HepG2 (cell line): Measurements from ENCODE around the gene MXI1. TPM values are rescaled to one million over a fixed set of nuclear protein-coding genes. Genes with fewer than 3 reads are reported as not detected.

Source experiments
- ARID4A ChIP-seq: sonication (generic); formaldehyde crosslinking; IDR thresholded peaks from 2 replicates; pipeline ENCODE4 v1.5.0; 2020; ENCODE audit warnings: mild to moderate bottlenecking, missing genetic modification reagents, borderline replicate concordance
- ASH2L ChIP-seq: fragments of 300-600, 200-600 bp; sonication (generic); IDR thresholded peaks from 2 replicates; pipeline ENCODE4 v1.7.0; 2017; ENCODE audit warnings: low read depth, mild to moderate bottlenecking, moderate library complexity, mixed read lengths, low read length; ENCODE audit not compliant: insufficient read length
- ATAD3A ChIP-seq: sonication (generic); formaldehyde crosslinking; IDR thresholded peaks from 2 replicates; pipeline ENCODE4 v1.4.0; 2020; ENCODE audit warnings: missing genetic modification reagents
- BCL3 ChIP-seq: sonication (generic); formaldehyde crosslinking; IDR thresholded peaks from 2 replicates; pipeline ENCODE4 v1.5.1; 2020; ENCODE audit warnings: mild to moderate bottlenecking, missing genetic modification reagents, moderate library complexity
- GATAD2A ChIP-seq: IDR thresholded peaks from 2 replicates; pipeline ENCODE4 v1.6.1; 2016
- MAX ChIP-seq: IDR thresholded peaks from 2 replicates; pipeline ENCODE4 v1.6.1; 2012; ENCODE audit warnings: inconsistent platforms
- NFIB ChIP-seq: sonication (generic); formaldehyde crosslinking; IDR thresholded peaks from 2 replicates; pipeline ENCODE4 v1.9.0; 2021; ENCODE audit warnings: missing genetic modification reagents, mild to moderate bottlenecking, borderline replicate concordance
- YEATS4 ChIP-seq: sonication (generic); formaldehyde crosslinking; IDR thresholded peaks from 2 replicates; pipeline ENCODE4 v1.4.0; 2020; ENCODE audit warnings: missing genetic modification reagents, borderline replicate concordance
- ZC3H4 ChIP-seq: sonication (generic); formaldehyde crosslinking; IDR thresholded peaks from 2 replicates; pipeline ENCODE4 v1.4.0; 2020; ENCODE audit warnings: missing genetic modification reagents, borderline replicate concordance
- ZFP91 ChIP-seq: sonication (generic); formaldehyde crosslinking; IDR thresholded peaks from 2 replicates; pipeline ENCODE4 v1.9.0; 2022; ENCODE audit warnings: missing genetic modification reagents, mild to moderate bottlenecking, borderline replicate concordance
- ZNF382 ChIP-seq: sonication (generic); formaldehyde crosslinking; IDR thresholded peaks from 2 replicates; pipeline ENCODE4 v1.5.0; 2020; ENCODE audit warnings: missing genetic modification reagents, mild to moderate bottlenecking, borderline replicate concordance
- ZNF572 ChIP-seq: sonication (generic); formaldehyde crosslinking; IDR thresholded peaks from 2 replicates; pipeline ENCODE4 v1.5.1; 2020; ENCODE audit warnings: mild to moderate bottlenecking, missing genetic modification reagents
- ZNF878 ChIP-seq: sonication (generic); formaldehyde crosslinking; IDR thresholded peaks from 2 replicates; pipeline ENCODE4 v1.8.1; 2023; ENCODE audit warnings: mild to moderate bottlenecking, missing genetic modification reagents, moderate library complexity
- ZSCAN5A ChIP-seq: sonication (generic); formaldehyde crosslinking; IDR thresholded peaks from 2 replicates; pipeline ENCODE4 v1.8.0; 2022; ENCODE audit warnings: mild to moderate bottlenecking, missing genetic modification reagents, borderline replicate concordance
- ZXDC ChIP-seq: sonication (generic); formaldehyde crosslinking; IDR thresholded peaks from 2 replicates; pipeline ENCODE4 v1.5.0; 2020; ENCODE audit warnings: mild to moderate bottlenecking, missing genetic modification reagents
- polyA plus RNA-seq, 8 experiments: library from polyadenylated mRNA; depleted of rRNA in 3 of 8; stranded (reverse) in 7 of 8; unstranded in 1 of 8; fragments of >200 nt; fragmentation: Illumina TruSeq in 4 of 8; extraction: Trizol in 4 of 8; gene quantifications; 2 replicates each; pipeline versions ENCODE4 v1.2.1 to v1.2.3, GENCODE V29; 2011 to 2016; ENCODE audit warnings: low read depth in 4 of 8, missing spikeins in 1 of 8, mixed read lengths in 1 of 8; ENCODE audit not compliant: insufficient read depth in 1 of 8
- total RNA-seq, 5 experiments: library from RNA; depleted of rRNA; stranded (reverse); fragments of >200 nt; fragmentation: Illumina TruSeq; extraction: Trizol; gene quantifications; 2 replicates each; pipeline ENCODE4 v1.2.3, GENCODE V29; 2016; ENCODE audit warnings: low read depth in 1 of 5

The MXI1 gene
- total and polyA plus RNA-seq, 2 of the 13 experiments (the other 11 are each of a cell fraction or from before 2014, with no cell fraction given) = 6.6 to 22.0 TPM

GRCh38 chr10:110208614-110209453 lies 1.4 kb downstream of the MXI1 start (continued):
- TF ChIP-seq ARID4A (CRISPR knock-in tag) (peak; percentile 5; the same call in 1 of the 2 replicates), ATAD3A (no peak), BCL3 (CRISPR knock-in tag) (no peak), ZFP91 (0 out of 2 replicates have a peak, but pooled peaks have one; percentile 35), NFIB (CRISPR knock-in tag) (no peak), MAX (0 out of 2 replicates have a peak, but pooled peaks have one; percentile 10), ZSCAN5A (no peak), ZNF572 (CRISPR knock-in tag) (0 out of 2 replicates have a peak, but pooled peaks have one; percentile 72), ZXDC (CRISPR knock-in tag) (no peak), GATAD2A (CRISPR knock-in tag) (no peak), ASH2L (no peak), YEATS4 (CRISPR knock-in tag) (peak; percentile 53), ZNF878 (no peak), ZNF382 (CRISPR knock-in tag) (no peak), ZC3H4 (CRISPR knock-in tag) (no peak)
